PC-3 (cell line): Measurements from ENCODE around the gene PRUNE1. TPM values are rescaled to one million over a fixed set of nuclear protein-coding genes. Genes with fewer than 3 reads are reported as not detected.

ENCODE experiments used
- ATAC-seq: fragments of 200-7000 bp; cut with Tn5 transposase; 2 replicates; pipeline ENCODE4 v1.9.1; 2020; ENCODE audit warnings: mild to moderate bottlenecking, moderate library complexity
- BruUV-seq: library from RNA; stranded (reverse); fragments of 400-500 nt; replicated peaks from 2 replicates; lab custom pipeline; 2021; lab: Mats Ljungman, UMichigan
- CTCF ChIA-PET: fragments of 300-600 bp; sonication (Branson Sonifier 250); formaldehyde crosslinking; loops from one replicate; lab custom pipeline; 2022; ENCODE audit warnings: antibody characterized with exemption; lab: Charles Lee
- POLR2A ChIA-PET: fragments of 300-600 bp; sonication (Branson Sonifier 250); formaldehyde crosslinking; loops from one replicate; lab custom pipeline; 2022; ENCODE audit warnings: antibody characterized with exemption; ENCODE audit not compliant: unreplicated experiment; lab: Charles Lee
- DNase-seq: peaks from one replicate; pipeline ENCODE4 v3.0.0-alpha.2; 2015
- H2AFZ ChIP-seq: fragments of 300-600 bp; sonication (generic); 2 replicates; pipeline ENCODE4 v1.6.0; 2016; ENCODE audit warnings: antibody characterized with exemption, low read length
- H3F3A ChIP-seq: fragments of 300-600 bp; sonication (generic); one replicate; pipeline ENCODE4 v1.6.0; 2017; ENCODE audit warnings: antibody characterized with exemption, low read length, control low read depth, mild to moderate bottlenecking; ENCODE audit not compliant: unreplicated experiment
- H3K27ac ChIP-seq: fragments of 300-600 bp; sonication (generic); 2 replicates; pipeline ENCODE4 v1.5.1; 2016; ENCODE audit warnings: mild to moderate bottlenecking, low read length
- H3K27me3 ChIP-seq: fragments of 300-600 bp; sonication (generic); 2 replicates; pipeline ENCODE4 v1.6.1; 2016; ENCODE audit warnings: low read length, mixed read lengths
- H3K36me3 ChIP-seq: fragments of 300-600 bp; sonication (generic); 2 replicates; pipeline ENCODE4 v1.6.1; 2016; ENCODE audit warnings: low read depth, mixed run types, low read length, mixed read lengths
- H3K4me1 ChIP-seq: fragments of 300-600 bp; sonication (generic); 2 replicates; pipeline ENCODE4 v1.5.1; 2016; ENCODE audit warnings: low read length; ENCODE audit not compliant: insufficient read depth
- H3K4me2 ChIP-seq: fragments of 300-600 bp; sonication (generic); 2 replicates; pipeline ENCODE4 v1.6.0; 2016; ENCODE audit warnings: low read length
- H3K4me3 ChIP-seq: fragments of 300-600 bp; sonication (generic); 2 replicates; pipeline ENCODE4 v1.5.1; 2016; ENCODE audit warnings: mild to moderate bottlenecking, low read length, mixed read lengths
- H3K79me2 ChIP-seq: fragments of 300-600 bp; sonication (generic); 2 replicates; pipeline ENCODE4 v1.6.1; 2017; ENCODE audit warnings: low read length, mixed read lengths
- H3K9ac ChIP-seq: fragments of 300-600 bp; sonication (generic); 2 replicates; pipeline ENCODE4 v1.6.0; 2016; ENCODE audit warnings: mild to moderate bottlenecking, low read length
- H3K9me2 ChIP-seq: fragments of 300-600 bp; sonication (generic); replicated peaks from 2 replicates; pipeline ENCODE4 v1.6.1; 2016; ENCODE audit warnings: mixed run types, low read length, mixed read lengths
- H3K9me3 ChIP-seq: fragments of 300-600 bp; sonication (generic); 2 replicates; pipeline ENCODE4 v1.6.1; 2016; ENCODE audit warnings: low read length, mixed read lengths
- H4K20me1 ChIP-seq: fragments of 300-600 bp; sonication (generic); 2 replicates; pipeline ENCODE4 v1.6.1; 2016; ENCODE audit warnings: low read length, mixed read lengths
- CTCF ChIP-seq: fragments of 300-600 bp; sonication (generic); conservative IDR thresholded peaks from 2 replicates; pipeline ENCODE4 v1.5.1; 2017; ENCODE audit warnings: antibody characterized with exemption, low read depth, mild to moderate bottlenecking, low read length
- EZH2 ChIP-seq: fragments of 300-600 bp; sonication (generic); IDR thresholded peaks from one replicate; pipeline ENCODE4 v1.6.1; 2017; ENCODE audit warnings: antibody characterized with exemption, mild to moderate bottlenecking, low read length; ENCODE audit not compliant: unreplicated experiment
- EZH2phosphoT487 ChIP-seq: fragments of 300-600 bp; sonication (generic); IDR thresholded peaks from 2 replicates; pipeline ENCODE4 v1.6.1; 2018; ENCODE audit warnings: mild to moderate bottlenecking, antibody characterized with exemption, low read length, borderline replicate concordance
- intact Hi-C: fragments of 100-400 bp; cut with micrococcal nuclease; formaldehyde crosslinking; loops from 2 replicates; pipeline ENCODE4 v1.9.0; 2023
- total RNA-seq: library from RNA; depleted of rRNA; stranded (reverse); fragments of >200 nt; gene quantifications from 2 replicates; pipeline ENCODE4 v1.2.3, GENCODE V29; 2014

PRUNE1 gene
- total RNA-seq, 1 experiment from 2014 or later: 20.3 TPM

- Histone ChIP-seq H3K9ac (peak overlapping the region; percentile 69), H3K9me2 (no peaks in the 10 kb centered on the region), H4K20me1 (no peaks in the 10 kb centered on the region), H3K4me1 (peaks cover 12% of the 10 kb centered on the region), H3K9me3 (no peaks in the 10 kb centered on the region), H3K4me2 (peak overlapping the region; percentile 93), H3K27me3 (no peaks in the 10 kb centered on the region), H3K36me3 (peaks cover 20% of the 10 kb centered on the region; the same call in 1 of the 2 replicates), H2AFZ (peak overlapping the region; percentile 90), H3K4me3 (peak overlapping the region; percentile 77), H3K27ac (no peak overlapping the region), H3K79me2 (no peaks in the 10 kb centered on the region), H3F3A (peaks cover 6% of the 10 kb centered on the region)
- ChIA-PET POLR2A (interaction anchor here (0.6 to 1.0 kb wide), 3 partner anchors 17 to 146 kb away, joined by 3 to 4 read pairs (median 3); no protein-coding TSS in a partner anchor), CTCF (interaction anchor here (1.0 kb wide), 1 partner anchor 24 kb away, joined by 4 read pairs; no protein-coding TSS in a partner anchor)
- TF ChIP-seq EZH2phosphoT487 (no peak), EZH2 (no peak), CTCF (peak; percentile 18; the same call in 1 of the 2 replicates)
- BruUV-seq: no TSS peak
- DNase-seq (no peak), ATAC-seq (no peak)
- intact Hi-C loops: loop anchor here (5.0 kb wide), 1 partner anchor 41 kb away; the partner anchor contains the start of genes MINDY1 and PRUNE1
Observed at GRCh38 chr1:151048645-151049032, 40.4 kb downstream of the PRUNE1 start.

GRCh38 chr1:151049458-151049857, 41.2 kb downstream of the PRUNE1 start:
- H3K4me1 ChIP-seq: peaks cover 12% of the 10 kb centered on the region
- no peak overlapping the region for H2AFZ ChIP-seq
- no peaks in the 10 kb centered on the region for H3K9me2 ChIP-seq
- no peak overlapping the region for H3K27ac ChIP-seq
- no peak overlapping the region for H3K9ac ChIP-seq
- ChIA-PET POLR2A (no interaction called here), CTCF (no interaction called here)
- H3F3A ChIP-seq: peaks cover 6% of the 10 kb centered on the region
- H3K4me2 ChIP-seq: no peak overlapping the region
- H3K27me3 ChIP-seq: no peaks in the 10 kb centered on the region
- no peaks in the 10 kb centered on the region for H4K20me1 ChIP-seq
- no TSS peak for BruUV-seq
- intact Hi-C loops: loop anchor here (5.0 kb wide), 1 partner anchor 42 kb away; the partner anchor contains the start of genes MINDY1 and PRUNE1
- no peaks in the 10 kb centered on the region for H3K9me3 ChIP-seq
- no peak for TF ChIP-seq CTCF
- no peak overlapping the region for H3K4me3 ChIP-seq
- H3K79me2 ChIP-seq: no peaks in the 10 kb centered on the region
- H3K36me3 ChIP-seq: peaks cover 28% of the 10 kb centered on the region
- no peak for DNase-seq
- no peak for ATAC-seq

- POLR2A ChIA-PET: no interaction called here
Observed at GRCh38 chr1:151050051-151050688, 41.9 kb downstream of the PRUNE1 start.

More at GRCh38 chr1:151050051-151050688, 41.9 kb downstream of the PRUNE1 start:
- Histone ChIP-seq H3K9me3 (no peaks in the 10 kb centered on the region), H3F3A (peaks cover 9% of the 10 kb centered on the region), H3K27me3 (no peaks in the 10 kb centered on the region), H3K9me2 (no peaks in the 10 kb centered on the region), H3K36me3 (peaks cover 35% of the 10 kb centered on the region), H3K27ac (no peak overlapping the region), H3K4me3 (no peak overlapping the region), H2AFZ (no peak overlapping the region), H3K9ac (no peak overlapping the region), H3K79me2 (peaks cover 6% of the 10 kb centered on the region; the same call in 1 of the 2 replicates), H3K4me1 (peaks cover 12% of the 10 kb centered on the region), H4K20me1 (no peaks in the 10 kb centered on the region), H3K4me2 (no peak overlapping the region)
- BruUV-seq: no TSS peak
- ATAC-seq: no peak
- no peak for DNase-seq
- TF ChIP-seq EZH2phosphoT487 (no peak), CTCF (no peak), EZH2 (no peak)
- CTCF ChIA-PET: interaction anchor here (0.6 kb wide), 1 partner anchor 20 kb away, joined by 5 read pairs; no protein-coding TSS in a partner anchor
- intact Hi-C loops: loop anchor here (1.0 kb wide), 1 partner anchor 8 kb away; no protein-coding TSS in a partner anchor
